Measurements from ENCODE around the gene C1QTNF5.

C1QTNF5 gene

GRCh38 chr11:119309411-119309810, 31.3 kb downstream of the C1QTNF5 start:
- TF ChIP-seq ZFX (IDR thresholded peaks at IDR 0.05) (no peak), CTCF (conservative IDR thresholded peaks at IDR 0.05) (no peak)
- no peak overlapping the region for H3K27ac ChIP-seq

GRCh38 chr11:119307974-119308373, 32.7 kb downstream of the C1QTNF5 start:
- no peak overlapping the region for H3K27ac ChIP-seq
- no peak for TF ChIP-seq CTCF (conservative IDR thresholded peaks at IDR 0.05)
- TF ChIP-seq ZFX (IDR thresholded peaks at IDR 0.05) = no peak

GRCh38 chr11:119307219-119307618, 33.5 kb downstream of the C1QTNF5 start:
- H3K27ac ChIP-seq = no peak overlapping the region
- TF ChIP-seq ZFX (IDR thresholded peaks at IDR 0.05) (no peak), CTCF (conservative IDR thresholded peaks at IDR 0.05) (no peak; the same call in 1 of the 2 replicates)

- H3K27ac ChIP-seq = no peak overlapping the region
- TF ChIP-seq CTCF (conservative IDR thresholded peaks at IDR 0.05) = no peak
- no peak for TF ChIP-seq ZFX (IDR thresholded peaks at IDR 0.05)
Measured at GRCh38 chr11:119306373-119306890, 34.3 kb downstream of the C1QTNF5 start.

GRCh38 chr11:119305556-119306372, 34.9 kb downstream of the C1QTNF5 start:
- H3K27ac ChIP-seq = no peak overlapping the region
- TF ChIP-seq ZFX (IDR thresholded peaks at IDR 0.05) (no peak), CTCF (conservative IDR thresholded peaks at IDR 0.05) (no peak)

- H3K27ac ChIP-seq = no peak overlapping the region
- no peak for TF ChIP-seq CTCF (conservative IDR thresholded peaks at IDR 0.05)
Measured at GRCh38 chr11:119303227-119303718, 37.4 kb downstream of the C1QTNF5 start.

GRCh38 chr11:119300198-119300964, 40.3 kb downstream of the C1QTNF5 start:
- no peak for TF ChIP-seq CTCF (conservative IDR thresholded peaks at IDR 0.05)
- no peak for TF ChIP-seq ZFX (IDR thresholded peaks at IDR 0.05)

More at GRCh38 chr11:119300198-119300964, 40.3 kb downstream of the C1QTNF5 start:
- no peak overlapping the region for H3K27ac ChIP-seq
